NT2/D1 (cell line): ENCODE data around the gene ABR.
"Not testable (repeated sequence)": the region's sequence is repeated elsewhere in the genome, so short reads cannot be mapped to it uniquely, and the experiment has no call there.

Source experiments
- DNase-seq: peaks from one replicate; pipeline ENCODE4 v3.0.0-alpha.2; 2011; ENCODE audit warnings: low read depth, low spot score
- H3K27me3 ChIP-seq: 2 replicates; pipeline ENCODE4 v1.6.0; 2011; ENCODE audit warnings: mild to moderate bottlenecking; ENCODE audit not compliant: insufficient read length, insufficient read depth
- H3K36me3 ChIP-seq: 2 replicates; pipeline ENCODE4 v1.6.1; 2011; ENCODE audit warnings: mild to moderate bottlenecking, low read length, mixed read lengths; ENCODE audit not compliant: insufficient read depth, insufficient read length
- H3K4me1 ChIP-seq: 2 replicates; pipeline ENCODE4 v1.5.1; 2011; ENCODE audit not compliant: insufficient read depth, insufficient read length
- H3K4me3 ChIP-seq: 2 replicates; pipeline ENCODE4 v1.5.1; 2011; ENCODE audit warnings: low read depth; ENCODE audit not compliant: insufficient read length
- H3K9ac ChIP-seq: 2 replicates; pipeline ENCODE4 v1.6.0; 2011; ENCODE audit warnings: low read depth; ENCODE audit not compliant: insufficient read length
- H3K9me3 ChIP-seq: 2 replicates; pipeline ENCODE4 v1.5.1; 2011; ENCODE audit warnings: mild to moderate bottlenecking, low read length; ENCODE audit not compliant: insufficient read depth
- SUZ12 ChIP-seq: IDR thresholded peaks from 2 replicates; pipeline ENCODE4 v1.6.1; 2011; ENCODE audit not compliant: insufficient read length, insufficient read depth; ENCODE audit errors: extremely low read depth
- YY1 ChIP-seq: IDR thresholded peaks from 2 replicates; pipeline ENCODE4 v1.6.1; 2011; ENCODE audit not compliant: insufficient read length, insufficient read depth
- ZNF274 ChIP-seq: IDR thresholded peaks from 2 replicates; pipeline ENCODE4 v1.6.1; 2011; ENCODE audit warnings: mild to moderate bottlenecking, low read depth, low read length

ABR gene

GRCh38 chr17:1142561-1142971 lies 37.2 kb downstream of the ABR start:
- TF ChIP-seq SUZ12 (no peak), ZNF274 (no peak), YY1 (no peak)
- Histone ChIP-seq H3K9me3 (no peaks in the 10 kb centered on the region), H3K36me3 (no peaks in the 10 kb centered on the region), H3K27me3 (no peaks in the 10 kb centered on the region), H3K4me1 (peaks cover 10% of the 10 kb centered on the region), H3K4me3 (no peak overlapping the region), H3K9ac (no peak overlapping the region)
- DNase-seq: no peak

- no peak for DNase-seq
- no peak overlapping the region for H3K4me3 ChIP-seq
- peaks cover 6% of the 10 kb centered on the region for H3K4me1 ChIP-seq
- no peak overlapping the region for H3K9ac ChIP-seq
- H3K9me3 ChIP-seq: no peaks in the 10 kb centered on the region
- H3K27me3 ChIP-seq: no peaks in the 10 kb centered on the region
- TF ChIP-seq YY1 (no peak), ZNF274 (no peak), SUZ12 (no peak)
- no peaks in the 10 kb centered on the region for H3K36me3 ChIP-seq
These were observed 42.3 kb downstream of the ABR start for GRCh38 chr17:1137465-1137894.

GRCh38 chr17:1136748-1137147 lies 43.0 kb downstream of the ABR start:
- Histone ChIP-seq H3K9ac (no peak overlapping the region), H3K4me3 (no peak overlapping the region), H3K4me1 (peaks cover 6% of the 10 kb centered on the region), H3K27me3 (no peaks in the 10 kb centered on the region), H3K36me3 (no peaks in the 10 kb centered on the region), H3K9me3 (no peaks in the 10 kb centered on the region)
- no peak for DNase-seq
- TF ChIP-seq ZNF274 (no peak), SUZ12 (no peak), YY1 (no peak)

GRCh38 chr17:1134634-1135324 lies 45.0 kb downstream of the ABR start:
- no peak for DNase-seq

GRCh38 chr17:1130191-1130590 lies 49.6 kb downstream of the ABR start:
- TF ChIP-seq SUZ12 (no peak), YY1 (no peak), ZNF274 (no peak)
- Histone ChIP-seq H3K4me3 (no peak overlapping the region), H3K9ac (no peak overlapping the region), H3K4me1 (no peaks in the 10 kb centered on the region), H3K27me3 (no peaks in the 10 kb centered on the region), H3K9me3 (no peaks in the 10 kb centered on the region), H3K36me3 (no peaks in the 10 kb centered on the region)
- DNase-seq: no peak

More at GRCh38 chr17:1134634-1135324, 45.0 kb downstream of the ABR start:
- Histone ChIP-seq H3K36me3 (no peaks in the 10 kb centered on the region), H3K9me3 (no peaks in the 10 kb centered on the region), H3K27me3 (no peaks in the 10 kb centered on the region), H3K4me1 (peaks cover 2% of the 10 kb centered on the region), H3K9ac (peak overlapping the region; percentile 10), H3K4me3 (no peak overlapping the region)
- TF ChIP-seq YY1: no peak
- no peak for TF ChIP-seq SUZ12
- no peak for TF ChIP-seq ZNF274

GRCh38 chr17:1128463-1128862 lies 51.3 kb downstream of the ABR start:
- H3K36me3 ChIP-seq, H3K4me1 ChIP-seq, H3K9me3 ChIP-seq, H3K4me3 ChIP-seq, H3K27me3 ChIP-seq, DNase-seq, H3K9ac ChIP-seq: not testable (repeated sequence)

GRCh38 chr17:1126801-1127550 lies 52.8 kb downstream of the ABR start:
- DNase-seq: no peak
- Histone ChIP-seq H3K4me1 (peaks cover 6% of the 10 kb centered on the region), H3K9ac (no peak overlapping the region), H3K9me3 (no peaks in the 10 kb centered on the region), H3K27me3 (no peaks in the 10 kb centered on the region), H3K36me3 (no peaks in the 10 kb centered on the region), H3K4me3 (no peak overlapping the region)
- no peak for TF ChIP-seq ZNF274
- no peak for TF ChIP-seq SUZ12
- TF ChIP-seq YY1: no peak
